HepG2 (cell line): ENCODE data around the gene EIF3A. TPM values are rescaled to one million over a fixed set of nuclear protein-coding genes. Genes with fewer than 3 reads are reported as not detected.
A peak's percentile ranks its signal among the peaks of the same experiment; 100 is the strongest.

Source experiments
- BHLHE40 ChIP-seq: IDR thresholded peaks from 2 replicates; pipeline ENCODE4 v1.6.1; 2011; ENCODE audit warnings: low read length, improper control_type of control experiment
- BORCS8-MEF2B ChIP-seq: sonication (generic); formaldehyde crosslinking; IDR thresholded peaks from 2 replicates; pipeline ENCODE4 v1.8.0; 2022; ENCODE audit warnings: mild to moderate bottlenecking, missing genetic modification reagents
- CSRNP1 ChIP-seq: sonication (generic); formaldehyde crosslinking; IDR thresholded peaks from 2 replicates; pipeline ENCODE4 v1.8.1; 2023; ENCODE audit warnings: mild to moderate bottlenecking, missing genetic modification reagents
- DPF2 ChIP-seq: sonication (generic); formaldehyde crosslinking; IDR thresholded peaks from 2 replicates; pipeline ENCODE4 v1.4.0; 2020; ENCODE audit warnings: mild to moderate bottlenecking, low read depth, missing genetic modification reagents, borderline replicate concordance
- DZIP1 ChIP-seq: sonication (generic); formaldehyde crosslinking; IDR thresholded peaks from 2 replicates; pipeline ENCODE4 v1.5.0; 2020; ENCODE audit warnings: mild to moderate bottlenecking, missing genetic modification reagents
- EHMT2 ChIP-seq: fragments of 200-600 bp; sonication (generic); IDR thresholded peaks from 2 replicates; pipeline ENCODE4 v1.7.0; 2017; ENCODE audit warnings: antibody characterized with exemption, low read depth, low read length, borderline replicate concordance
- ELF1 ChIP-seq: sonication (generic); formaldehyde crosslinking; IDR thresholded peaks from 2 replicates; pipeline ENCODE4 v1.4.0; 2020; ENCODE audit warnings: missing genetic modification reagents
- HDAC2 ChIP-seq: sonication (generic); formaldehyde crosslinking; IDR thresholded peaks from 2 replicates; pipeline ENCODE4 v1.4.0; 2020; ENCODE audit warnings: missing genetic modification reagents
- IRX3 ChIP-seq: sonication (generic); formaldehyde crosslinking; IDR thresholded peaks from 2 replicates; pipeline ENCODE4 v1.8.1; 2023; ENCODE audit warnings: mild to moderate bottlenecking, low read depth, missing genetic modification reagents, borderline replicate concordance
- RAD21 ChIP-seq: fragments of 450-650 bp; formaldehyde crosslinking; IDR thresholded peaks from 2 replicates; pipeline ENCODE4 v1.5.0; 2020; ENCODE audit warnings: mild to moderate bottlenecking
- SKI ChIP-seq: fragments of 450-650 bp; IDR thresholded peaks from one replicate; pipeline ENCODE4 v1.6.1; 2018; ENCODE audit warnings: mild to moderate bottlenecking; ENCODE audit not compliant: partially characterized antibody
- STAT6 ChIP-seq: sonication (generic); formaldehyde crosslinking; IDR thresholded peaks from 2 replicates; pipeline ENCODE4 v1.4.0; 2020; ENCODE audit warnings: missing genetic modification reagents, mild to moderate bottlenecking, borderline replicate concordance
- TBP ChIP-seq: sonication (generic); formaldehyde crosslinking; IDR thresholded peaks from 2 replicates; pipeline ENCODE4 v1.5.0; 2020; ENCODE audit warnings: missing genetic modification reagents
- ZBTB39 ChIP-seq: sonication (generic); formaldehyde crosslinking; IDR thresholded peaks from 2 replicates; pipeline ENCODE4 v1.5.0; 2020; ENCODE audit warnings: missing genetic modification reagents
- ZNF10 ChIP-seq: sonication (generic); formaldehyde crosslinking; IDR thresholded peaks from 2 replicates; pipeline ENCODE4 v1.4.0; 2020; ENCODE audit warnings: mild to moderate bottlenecking, low read depth, missing genetic modification reagents, borderline replicate concordance
- ZNF143 ChIP-seq: sonication (generic); formaldehyde crosslinking; IDR thresholded peaks from 2 replicates; pipeline ENCODE4 v1.4.0; 2020; ENCODE audit warnings: missing genetic modification reagents
- ZNF333 ChIP-seq: sonication (generic); formaldehyde crosslinking; IDR thresholded peaks from 2 replicates; pipeline ENCODE4 v1.4.0; 2020; ENCODE audit warnings: mild to moderate bottlenecking, missing genetic modification reagents, borderline replicate concordance
- ZNF576 ChIP-seq: sonication (generic); formaldehyde crosslinking; IDR thresholded peaks from 2 replicates; pipeline ENCODE4 v1.4.0; 2020; ENCODE audit warnings: mild to moderate bottlenecking, missing genetic modification reagents
- ZNF790 ChIP-seq: sonication (generic); formaldehyde crosslinking; IDR thresholded peaks from 2 replicates; pipeline ENCODE4 v1.8.0; 2022; ENCODE audit warnings: missing genetic modification reagents, mild to moderate bottlenecking, borderline replicate concordance
- polyA plus RNA-seq, 8 experiments: library from polyadenylated mRNA; depleted of rRNA in 3 of 8; stranded (reverse) in 7 of 8; unstranded in 1 of 8; fragments of >200 nt; fragmentation: Illumina TruSeq in 4 of 8; extraction: Trizol in 4 of 8; gene quantifications; 2 replicates each; pipeline versions ENCODE4 v1.2.1 to v1.2.3, GENCODE V29; 2011 to 2016; ENCODE audit warnings: low read depth in 4 of 8, missing spikeins in 1 of 8, mixed read lengths in 1 of 8; ENCODE audit not compliant: insufficient read depth in 1 of 8
- total RNA-seq, 5 experiments: library from RNA; depleted of rRNA; stranded (reverse); fragments of >200 nt; fragmentation: Illumina TruSeq; extraction: Trizol; gene quantifications; 2 replicates each; pipeline ENCODE4 v1.2.3, GENCODE V29; 2016; ENCODE audit warnings: low read depth in 1 of 5

EIF3A gene
- total and polyA plus RNA-seq, 2 of the 13 experiments (the other 11 are each of a cell fraction or from before 2014, with no cell fraction given) = 25.6 to 117 TPM

- TF ChIP-seq CSRNP1 (peak; percentile 35; the same call in 1 of the 2 replicates), STAT6 (CRISPR knock-in tag) (no peak), TBP (CRISPR knock-in tag) (no peak), SKI (peak; percentile 56), EHMT2 (no peak), ZNF576 (CRISPR knock-in tag) (peak; percentile 22; the same call in 1 of the 2 replicates), DZIP1 (0 out of 2 replicates have a peak, but pooled peaks have one; percentile 11), ELF1 (CRISPR knock-in tag) (no peak; the same call in 1 of the 2 replicates), ZNF10 (CRISPR knock-in tag) (no peak), ZBTB39 (CRISPR knock-in tag) (peak; percentile 81; the same call in 1 of the 2 replicates), IRX3 (CRISPR knock-in tag) (peak; percentile 71; the same call in 1 of the 2 replicates), DPF2 (CRISPR knock-in tag) (no peak), BHLHE40 (peak; percentile 83), ZNF333 (CRISPR knock-in tag) (peak; percentile 91; the same call in 1 of the 2 replicates), BORCS8-MEF2B (CRISPR knock-in tag) (peak; percentile 29), ZNF143 (CRISPR knock-in tag) (no peak), HDAC2 (no peak; the same call in 1 of the 2 replicates), RAD21 (CRISPR knock-in tag) (no peak), ZNF790 (CRISPR knock-in tag) (peak; percentile 74; the same call in 1 of the 2 replicates)
Measured at GRCh38 chr10:119080521-119081259, at the start of gene EIF3A (continued).
